GM10266 (cell line): ENCODE measurements around the gene TST.

ENCODE experiments used
- DNase-seq: peaks from one replicate; pipeline ENCODE4 v3.0.0; 2012; ENCODE audit errors: extremely low spot score
- CTCF ChIP-seq: IDR thresholded peaks from 2 replicates; pipeline ENCODE4 v1.5.1; 2012; ENCODE audit warnings: mild to moderate bottlenecking, low read depth; ENCODE audit not compliant: control insufficient read depth, insufficient read depth; ENCODE audit errors: missing control alignments

The TST gene

GRCh38 chr22:36968249-36968964 is 50.8 kb downstream of the TST start:
- no peak for TF ChIP-seq CTCF
- no peak for DNase-seq

GRCh38 chr22:36966851-36967540 is 52.3 kb downstream of the TST start:
- no peak for DNase-seq
- TF ChIP-seq CTCF = no peak

- TF ChIP-seq CTCF = no peak
- no peak for DNase-seq
Measured at GRCh38 chr22:36965696-36966095, 53.6 kb downstream of the TST start.

GRCh38 chr22:36964106-36964505 is 55.1 kb downstream of the TST start:
- DNase-seq = no peak

GRCh38 chr22:36963302-36963701 is 55.9 kb downstream of the TST start:
- TF ChIP-seq CTCF = no peak
- no peak for DNase-seq

More at GRCh38 chr22:36964106-36964505, 55.1 kb downstream of the TST start:
- no peak for TF ChIP-seq CTCF

- TF ChIP-seq CTCF = no peak
Measured at GRCh38 chr22:36961626-36962025, 57.6 kb downstream of the TST start.

More at GRCh38 chr22:36961626-36962025, 57.6 kb downstream of the TST start:
- no peak for DNase-seq
